HG03097 (cell line): Measurements from ENCODE around the gene PELI1.
A peak's percentile ranks its signal among the peaks of the same experiment; 100 is the strongest.
"Not testable (repeated sequence)": the region's sequence is repeated elsewhere in the genome, so short reads cannot be mapped to it uniquely, and the experiment has no call there.

ENCODE experiments used
- ATAC-seq: cut with Tn5 transposase; IDR thresholded peaks from one replicate; pipeline ENCODE4 v1.9.1; 2021; ENCODE audit not compliant: unreplicated experiment, low FRiP score

PELI1 gene

GRCh38 chr2:64092502-64092901 lies 51.7 kb downstream of the PELI1 start:
- no peak for ATAC-seq

- ATAC-seq, result no peak
Observed at GRCh38 chr2:64090264-64090663, 54.0 kb downstream of the PELI1 start.

GRCh38 chr2:64086347-64087082 lies 57.7 kb downstream of the PELI1 start:
- ATAC-seq, result peak; percentile 40

- ATAC-seq, result no peak
Observed at GRCh38 chr2:64085936-64086335, 58.3 kb downstream of the PELI1 start.

- ATAC-seq, result no peak
Observed at GRCh38 chr2:64081046-64081445, 63.2 kb downstream of the PELI1 start.

- ATAC-seq, result no peak
Observed at GRCh38 chr2:64080179-64080578, 64.0 kb downstream of the PELI1 start.

GRCh38 chr2:64079688-64080087 lies 64.5 kb downstream of the PELI1 start:
- ATAC-seq, result not testable (repeated sequence)

- not testable (repeated sequence) for ATAC-seq
Observed at GRCh38 chr2:64076828-64077227, 67.4 kb downstream of the PELI1 start.

GRCh38 chr2:64074616-64075015 lies 69.6 kb downstream of the PELI1 start:
- not testable (repeated sequence) for ATAC-seq

- ATAC-seq, result no peak
Observed at GRCh38 chr2:64067326-64067725, 76.9 kb downstream of the PELI1 start.

- ATAC-seq, result no peak
Observed at GRCh38 chr2:64065516-64065915, 78.7 kb downstream of the PELI1 start.

GRCh38 chr2:64063924-64064331 lies 80.3 kb downstream of the PELI1 start:
- no peak for ATAC-seq

GRCh38 chr2:64063454-64063853 lies 80.8 kb downstream of the PELI1 start:
- no peak for ATAC-seq

- ATAC-seq, result no peak
Observed at GRCh38 chr2:64062840-64063239, 81.4 kb downstream of the PELI1 start.

- ATAC-seq, result no peak
Observed at GRCh38 chr2:64059270-64059669, 85.0 kb downstream of the PELI1 start.

GRCh38 chr2:64056021-64056420 lies 88.2 kb downstream of the PELI1 start:
- ATAC-seq, result no peak

GRCh38 chr2:64054161-64054915 lies 89.9 kb downstream of the PELI1 start:
- ATAC-seq, result no peak

GRCh38 chr2:64052463-64053241 lies 91.6 kb downstream of the PELI1 start:
- no peak for ATAC-seq

GRCh38 chr2:64049633-64050220 lies 94.5 kb downstream of the PELI1 start:
- peak; percentile 67 for ATAC-seq

- no peak for ATAC-seq
Observed at GRCh38 chr2:64045938-64046337, 98.3 kb downstream of the PELI1 start.
